ENCODE data around the gene CBLC.

GRCh38 chr19:44810234-44811121 lies 32.8 kb downstream of the CBLC start:
- TF ChIP-seq CTCF (optimal IDR thresholded peaks at IDR 0.05 in 1 of 3, IDR thresholded peaks at IDR 0.05 in 1 of 3, conservative IDR thresholded peaks at IDR 0.05 in 1 of 3; ENCODE audit: extremely low read depth in 1 of 3, insufficient read depth in 2 of 3, low read length in 3 of 3) (no peak), EZH2 (IDR thresholded peaks at IDR 0.05; ENCODE audit: low read length) (no peak)

Measured in keratinocyte (primary cell).